K562 (cell line): ENCODE measurements around the gene OSM. TPM values are rescaled to one million over a fixed set of nuclear protein-coding genes. Genes with fewer than 3 reads are reported as not detected.

Source experiments
- BDP1 ChIP-seq: IDR thresholded peaks from 3 replicates; pipeline ENCODE4 v1.6.1; 2011; ENCODE audit not compliant: insufficient read length, insufficient read depth
- ID3 ChIP-seq, 2 experiments: fragments of 250-450 bp in 1 of 2; fragments of 450-650 bp in 1 of 2; sonication (Bioruptor Pico) in 1 of 2; IDR thresholded peaks; 2 replicates each; pipeline versions ENCODE4 v1.6.1 to v1.8.0; 2016 to 2021; ENCODE audit warnings: mild to moderate bottlenecking in 2 of 2, moderate library complexity in 2 of 2, missing compliant biosample characterization in 1 of 2, missing genetic modification characterization in 1 of 2
- ZBTB9 ChIP-seq: fragments of 450-650 bp; formaldehyde crosslinking; IDR thresholded peaks from 2 replicates; pipeline ENCODE4 v1.4.0; 2020; ENCODE audit warnings: mild to moderate bottlenecking, moderate library complexity
- ZNF449 ChIP-seq: fragments of 250-450 bp; sonication (Bioruptor Pico); IDR thresholded peaks from 2 replicates; pipeline ENCODE4 v1.8.0; 2022; ENCODE audit warnings: moderate library complexity, mild to moderate bottlenecking, inconsistent platforms
- polyA plus RNA-seq, 8 experiments: library from polyadenylated mRNA; depleted of rRNA in 4 of 8; stranded (reverse) in 5 of 8; unstranded in 3 of 8; fragments of >200 nt; fragmentation: Nextera tagmentation in 2 of 8; fragmentation: Illumina TruSeq in 1 of 8; extraction: Ambion mirVana in 2 of 8; extraction: Trizol in 1 of 8; gene quantifications; 2 replicates each; pipeline versions ENCODE4 v1.2.1 to v1.2.3, GENCODE V29; 2011 to 2014; ENCODE audit warnings: inconsistent platforms in 1 of 8, missing spikeins in 1 of 8
- total RNA-seq, 7 experiments: library from RNA; depleted of rRNA in 6 of 7; stranded (reverse); fragments of >200 nt in 6 of 7; fragmentation: Illumina TruSeq in 2 of 7; extraction: Trizol in 2 of 7; gene quantifications; 2 replicates each; pipeline versions ENCODE4 v1.2.1 to v1.2.3, GENCODE V29; 2011 to 2021; ENCODE audit warnings: low replicate concordance in 1 of 7
- TF ChIP-seq, protein P1 (sequence below): fragments of 450-650 bp; IDR thresholded peaks from 2 replicates; pipeline ENCODE4 v1.6.1; 2016; ENCODE audit warnings: mild to moderate bottlenecking, moderate library complexity
- TF ChIP-seq, protein P2 (sequence below), 2 experiments: fragments of 450-650 bp in 1 of 2; sonication (generic) in 1 of 2; formaldehyde crosslinking in 1 of 2; IDR thresholded peaks in 1 of 2; conservative IDR thresholded peaks in 1 of 2; 2 replicates each; pipeline versions ENCODE4 v1.6.1 to v1.8.1; 2016 to 2023; ENCODE audit warnings: mild to moderate bottlenecking in 2 of 2, moderate library complexity in 2 of 2, inconsistent platforms in 1 of 2, missing genetic modification reagents in 1 of 2

OSM gene
- total and polyA plus RNA-seq, 9 of the 15 experiments (the other 6 are each of a cell fraction or from before 2014, with no cell fraction given), result 0.22 TPM; not detected in 8

- TF ChIP-seq, protein P1, sequence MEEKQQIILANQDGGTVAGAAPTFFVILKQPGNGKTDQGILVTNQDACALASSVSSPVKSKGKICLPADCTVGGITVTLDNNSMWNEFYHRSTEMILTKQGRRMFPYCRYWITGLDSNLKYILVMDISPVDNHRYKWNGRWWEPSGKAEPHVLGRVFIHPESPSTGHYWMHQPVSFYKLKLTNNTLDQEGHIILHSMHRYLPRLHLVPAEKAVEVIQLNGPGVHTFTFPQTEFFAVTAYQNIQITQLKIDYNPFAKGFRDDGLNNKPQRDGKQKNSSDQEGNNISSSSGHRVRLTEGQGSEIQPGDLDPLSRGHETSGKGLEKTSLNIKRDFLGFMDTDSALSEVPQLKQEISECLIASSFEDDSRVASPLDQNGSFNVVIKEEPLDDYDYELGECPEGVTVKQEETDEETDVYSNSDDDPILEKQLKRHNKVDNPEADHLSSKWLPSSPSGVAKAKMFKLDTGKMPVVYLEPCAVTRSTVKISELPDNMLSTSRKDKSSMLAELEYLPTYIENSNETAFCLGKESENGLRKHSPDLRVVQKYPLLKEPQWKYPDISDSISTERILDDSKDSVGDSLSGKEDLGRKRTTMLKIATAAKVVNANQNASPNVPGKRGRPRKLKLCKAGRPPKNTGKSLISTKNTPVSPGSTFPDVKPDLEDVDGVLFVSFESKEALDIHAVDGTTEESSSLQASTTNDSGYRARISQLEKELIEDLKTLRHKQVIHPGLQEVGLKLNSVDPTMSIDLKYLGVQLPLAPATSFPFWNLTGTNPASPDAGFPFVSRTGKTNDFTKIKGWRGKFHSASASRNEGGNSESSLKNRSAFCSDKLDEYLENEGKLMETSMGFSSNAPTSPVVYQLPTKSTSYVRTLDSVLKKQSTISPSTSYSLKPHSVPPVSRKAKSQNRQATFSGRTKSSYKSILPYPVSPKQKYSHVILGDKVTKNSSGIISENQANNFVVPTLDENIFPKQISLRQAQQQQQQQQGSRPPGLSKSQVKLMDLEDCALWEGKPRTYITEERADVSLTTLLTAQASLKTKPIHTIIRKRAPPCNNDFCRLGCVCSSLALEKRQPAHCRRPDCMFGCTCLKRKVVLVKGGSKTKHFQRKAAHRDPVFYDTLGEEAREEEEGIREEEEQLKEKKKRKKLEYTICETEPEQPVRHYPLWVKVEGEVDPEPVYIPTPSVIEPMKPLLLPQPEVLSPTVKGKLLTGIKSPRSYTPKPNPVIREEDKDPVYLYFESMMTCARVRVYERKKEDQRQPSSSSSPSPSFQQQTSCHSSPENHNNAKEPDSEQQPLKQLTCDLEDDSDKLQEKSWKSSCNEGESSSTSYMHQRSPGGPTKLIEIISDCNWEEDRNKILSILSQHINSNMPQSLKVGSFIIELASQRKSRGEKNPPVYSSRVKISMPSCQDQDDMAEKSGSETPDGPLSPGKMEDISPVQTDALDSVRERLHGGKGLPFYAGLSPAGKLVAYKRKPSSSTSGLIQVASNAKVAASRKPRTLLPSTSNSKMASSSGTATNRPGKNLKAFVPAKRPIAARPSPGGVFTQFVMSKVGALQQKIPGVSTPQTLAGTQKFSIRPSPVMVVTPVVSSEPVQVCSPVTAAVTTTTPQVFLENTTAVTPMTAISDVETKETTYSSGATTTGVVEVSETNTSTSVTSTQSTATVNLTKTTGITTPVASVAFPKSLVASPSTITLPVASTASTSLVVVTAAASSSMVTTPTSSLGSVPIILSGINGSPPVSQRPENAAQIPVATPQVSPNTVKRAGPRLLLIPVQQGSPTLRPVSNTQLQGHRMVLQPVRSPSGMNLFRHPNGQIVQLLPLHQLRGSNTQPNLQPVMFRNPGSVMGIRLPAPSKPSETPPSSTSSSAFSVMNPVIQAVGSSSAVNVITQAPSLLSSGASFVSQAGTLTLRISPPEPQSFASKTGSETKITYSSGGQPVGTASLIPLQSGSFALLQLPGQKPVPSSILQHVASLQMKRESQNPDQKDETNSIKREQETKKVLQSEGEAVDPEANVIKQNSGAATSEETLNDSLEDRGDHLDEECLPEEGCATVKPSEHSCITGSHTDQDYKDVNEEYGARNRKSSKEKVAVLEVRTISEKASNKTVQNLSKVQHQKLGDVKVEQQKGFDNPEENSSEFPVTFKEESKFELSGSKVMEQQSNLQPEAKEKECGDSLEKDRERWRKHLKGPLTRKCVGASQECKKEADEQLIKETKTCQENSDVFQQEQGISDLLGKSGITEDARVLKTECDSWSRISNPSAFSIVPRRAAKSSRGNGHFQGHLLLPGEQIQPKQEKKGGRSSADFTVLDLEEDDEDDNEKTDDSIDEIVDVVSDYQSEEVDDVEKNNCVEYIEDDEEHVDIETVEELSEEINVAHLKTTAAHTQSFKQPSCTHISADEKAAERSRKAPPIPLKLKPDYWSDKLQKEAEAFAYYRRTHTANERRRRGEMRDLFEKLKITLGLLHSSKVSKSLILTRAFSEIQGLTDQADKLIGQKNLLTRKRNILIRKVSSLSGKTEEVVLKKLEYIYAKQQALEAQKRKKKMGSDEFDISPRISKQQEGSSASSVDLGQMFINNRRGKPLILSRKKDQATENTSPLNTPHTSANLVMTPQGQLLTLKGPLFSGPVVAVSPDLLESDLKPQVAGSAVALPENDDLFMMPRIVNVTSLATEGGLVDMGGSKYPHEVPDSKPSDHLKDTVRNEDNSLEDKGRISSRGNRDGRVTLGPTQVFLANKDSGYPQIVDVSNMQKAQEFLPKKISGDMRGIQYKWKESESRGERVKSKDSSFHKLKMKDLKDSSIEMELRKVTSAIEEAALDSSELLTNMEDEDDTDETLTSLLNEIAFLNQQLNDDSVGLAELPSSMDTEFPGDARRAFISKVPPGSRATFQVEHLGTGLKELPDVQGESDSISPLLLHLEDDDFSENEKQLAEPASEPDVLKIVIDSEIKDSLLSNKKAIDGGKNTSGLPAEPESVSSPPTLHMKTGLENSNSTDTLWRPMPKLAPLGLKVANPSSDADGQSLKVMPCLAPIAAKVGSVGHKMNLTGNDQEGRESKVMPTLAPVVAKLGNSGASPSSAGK, result peak; percentile 48; the same call in 1 of the 2 replicates
- TF ChIP-seq ZBTB9 (CRISPR knock-in tag) (peak; percentile 88; the same call in 1 of the 2 replicates), ZNF449 (CRISPR knock-in tag) (peak; percentile 72), ID3 (CRISPR knock-in tag; IDR thresholded peaks at IDR 0.05) (no peak), ID3 (tag; IDR thresholded peaks at IDR 0.05) (peak; percentile 83), BDP1 (no peak)
- TF ChIP-seq, protein P2, sequence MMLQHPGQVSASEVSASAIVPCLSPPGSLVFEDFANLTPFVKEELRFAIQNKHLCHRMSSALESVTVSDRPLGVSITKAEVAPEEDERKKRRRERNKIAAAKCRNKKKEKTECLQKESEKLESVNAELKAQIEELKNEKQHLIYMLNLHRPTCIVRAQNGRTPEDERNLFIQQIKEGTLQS (IDR thresholded peaks at IDR 0.05), result peak; percentile 51; the same call in 1 of the 2 replicates
- TF ChIP-seq, protein P2 (CRISPR knock-in tag; conservative IDR thresholded peaks at IDR 0.05), result no peak
Measured at GRCh38 chr22:30216710-30217109, 49.9 kb downstream of the OSM start (continued).
